ENCODE data around the gene LRRC59. TPM values are rescaled to one million over a fixed set of nuclear protein-coding genes. Genes with fewer than 3 reads are reported as not detected.
A peak's percentile ranks its signal among the peaks of the same experiment; 100 is the strongest.

The LRRC59 gene
- total RNA-seq, 1 donor from 2014 or later: 68.2 TPM

GRCh38 chr17:50381920-50382319 lies 15.4 kb downstream of the LRRC59 start:
- no peak for ATAC-seq

DNA sequence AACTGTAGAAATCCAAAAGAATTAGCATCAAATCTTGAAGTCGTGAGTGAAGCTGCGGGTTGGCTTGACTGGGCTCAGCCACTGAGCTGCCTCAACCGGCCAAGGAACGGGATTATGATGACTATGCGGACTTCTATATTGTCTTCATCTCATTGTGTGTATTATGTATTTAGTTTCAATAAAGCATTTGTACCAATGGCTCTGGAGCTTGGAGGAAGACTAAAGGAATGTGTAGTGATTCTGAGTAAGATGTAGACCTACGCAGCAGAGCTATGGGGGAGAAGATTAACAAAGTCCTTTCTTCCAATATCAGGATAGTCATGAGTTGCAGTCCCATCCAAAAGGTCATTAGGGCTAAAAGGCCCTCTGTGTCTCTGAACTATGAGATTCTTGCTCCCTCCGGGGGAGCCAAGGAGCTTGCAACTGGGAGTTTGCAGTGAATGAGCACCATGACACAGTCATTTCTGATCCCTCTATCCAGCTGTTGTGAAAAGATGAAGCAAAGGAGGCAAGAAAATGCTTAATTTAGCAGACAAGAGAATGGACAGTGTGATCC lies 16.0 kb downstream of the LRRC59 start:
- ATAC-seq: no peak

DNA sequence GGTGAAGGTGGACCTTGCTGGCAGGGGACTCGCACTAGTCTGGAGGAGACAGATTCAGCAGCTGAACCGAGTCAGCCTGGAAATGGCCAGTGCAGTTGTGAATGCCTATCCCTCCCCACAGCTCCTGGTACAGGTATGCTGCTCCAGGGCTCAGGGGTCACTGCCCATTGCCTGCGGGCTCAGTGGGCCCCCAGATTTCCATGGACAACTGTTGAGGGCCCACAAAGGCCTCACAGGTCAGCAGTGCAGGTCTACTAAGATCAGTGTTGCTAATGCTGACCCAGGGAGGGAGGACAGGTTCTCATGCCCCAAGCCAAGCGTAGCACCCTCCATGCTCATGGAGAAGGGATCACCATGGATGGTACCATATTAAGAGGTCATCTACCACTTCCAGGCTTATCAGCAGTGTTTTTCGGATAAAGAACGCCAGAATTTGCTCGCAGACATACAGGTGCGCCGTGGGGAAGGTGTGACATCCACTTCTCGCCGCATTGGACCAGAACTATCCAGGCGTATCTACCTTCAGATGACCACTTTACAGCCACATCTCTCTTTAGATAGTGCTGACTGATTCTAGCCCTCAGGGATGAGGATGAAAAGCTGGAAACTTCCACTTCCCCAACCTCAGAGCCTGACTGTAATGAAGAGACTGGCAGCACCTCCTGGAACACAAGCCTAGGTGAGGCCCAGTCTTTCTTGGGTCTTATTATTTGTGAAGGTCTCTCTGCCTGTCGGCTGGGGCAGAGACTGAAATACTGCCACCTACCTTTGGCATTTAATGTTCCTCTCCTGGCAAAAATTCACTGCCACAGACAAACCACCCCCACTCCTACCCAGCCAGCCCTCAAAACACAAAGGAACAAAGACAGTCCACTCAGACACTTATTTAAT lies 16.7 kb downstream of the LRRC59 start:
- ATAC-seq: no peak

DNA sequence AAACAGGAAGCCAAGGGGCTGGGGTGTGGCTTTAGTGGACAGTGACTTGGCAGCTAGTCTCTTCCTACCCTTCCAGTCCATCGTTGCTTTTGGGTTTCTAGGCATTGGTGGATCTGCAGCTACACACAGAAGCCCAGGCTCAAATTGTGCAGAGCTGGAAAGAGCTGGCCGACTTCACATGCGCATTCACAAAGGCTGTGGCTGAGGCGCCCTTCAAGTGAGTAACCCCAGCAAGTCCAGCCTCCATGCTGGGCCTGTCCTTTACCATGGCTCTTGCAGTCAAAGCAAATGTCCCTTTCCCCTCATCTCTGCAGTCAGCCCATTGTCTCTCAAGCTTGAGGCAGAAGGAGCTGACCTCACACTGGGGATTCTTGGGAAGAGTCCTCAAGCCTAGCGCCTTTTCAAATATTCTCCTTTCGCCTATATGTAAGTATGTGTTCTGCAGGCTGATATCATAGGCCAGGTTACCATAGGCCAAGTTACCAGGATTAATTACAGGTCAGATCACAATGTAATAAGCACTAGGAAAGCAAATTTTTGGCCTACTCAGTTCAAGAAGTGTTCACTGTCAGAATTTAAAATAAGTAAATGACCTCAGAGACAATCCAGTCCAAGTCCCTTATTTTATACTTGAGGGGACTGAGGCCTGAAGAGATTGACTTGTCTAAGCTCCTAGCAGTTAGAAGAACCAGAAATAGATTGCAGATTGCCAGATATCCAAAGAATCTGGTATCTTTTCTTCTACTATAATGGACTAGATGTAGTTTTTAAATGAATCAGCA lies 17.8 kb downstream of the LRRC59 start:
- ATAC-seq: no peak

GRCh38 chr17:50375858-50376538 lies 21.3 kb downstream of the LRRC59 start:
- no peak for ATAC-seq

GRCh38 chr17:50373705-50374104 lies 23.6 kb downstream of the LRRC59 start:
- no peak for ATAC-seq

- ATAC-seq: peak; percentile 89
These were observed 24.4 kb downstream of the LRRC59 start, which contains the start of the genes EME1 and MRPL27 for GRCh38 chr17:50372758-50373556. Gene EME1, plus strand, starts transcription at chr17:50373229. Its CDS starts 1,980 bp downstream, at chr17:50375209. Gene MRPL27, minus strand, starts transcription at chr17:50373184. Its CDS starts 14 bp downstream, at chr17:50373170.

- ATAC-seq: no peak
These were observed 25.0 kb downstream of the LRRC59 start for GRCh38 chr17:50372222-50372757.

GRCh38 chr17:50371526-50371925 lies 25.8 kb downstream of the LRRC59 start:
- no peak for ATAC-seq

DNA sequence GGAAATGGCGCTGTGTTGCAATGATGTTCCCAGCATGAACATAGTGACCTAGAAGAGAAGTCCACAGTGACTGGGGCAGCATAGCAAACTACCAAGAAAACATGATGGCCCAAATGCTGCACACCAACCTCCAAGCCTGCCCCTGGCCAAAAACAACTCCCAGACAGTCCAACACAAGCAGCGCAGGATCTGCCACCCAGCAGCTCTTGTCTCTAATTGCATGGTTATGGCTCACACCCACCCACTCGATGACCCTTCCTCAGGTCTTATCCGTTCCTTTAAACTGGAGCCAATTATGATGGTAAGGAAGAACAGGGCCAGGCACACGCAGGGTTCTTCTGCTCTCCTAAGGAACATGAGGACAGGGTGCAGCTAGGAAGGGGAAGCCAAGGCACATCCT lies 27.3 kb downstream of the LRRC59 start:
- no peak for ATAC-seq

DNA sequence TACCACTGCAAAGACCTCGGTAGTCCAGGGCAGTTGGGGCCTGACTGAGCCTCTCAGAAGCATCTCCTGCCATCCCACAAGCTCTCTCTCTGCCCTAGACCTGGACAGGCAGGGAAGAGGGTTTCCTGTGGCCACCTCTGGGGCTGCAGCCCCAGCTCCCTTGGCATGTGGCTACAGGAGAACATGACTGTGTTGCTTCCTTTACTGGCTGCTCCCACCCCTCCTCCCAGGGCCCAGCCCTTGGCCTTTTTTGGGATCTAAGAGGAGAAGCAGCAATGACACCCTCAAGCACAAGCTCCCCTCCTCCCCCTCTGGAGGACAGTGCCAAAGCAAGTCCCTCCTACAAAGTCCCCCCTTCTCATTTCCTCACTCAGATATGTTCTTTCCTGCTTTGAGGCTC lies 29.9 kb downstream of the LRRC59 start:
- ATAC-seq: no peak

GRCh38 chr17:50365649-50366393 lies 31.5 kb downstream of the LRRC59 start:
- no peak for ATAC-seq

GRCh38 chr17:50365165-50365564 lies 32.2 kb downstream of the LRRC59 start:
- ATAC-seq: no peak

GRCh38 chr17:50364715-50365114 lies 32.6 kb downstream of the LRRC59 start:
- no peak for ATAC-seq

GRCh38 chr17:50364061-50364458 lies 33.3 kb downstream of the LRRC59 start:
- no peak for ATAC-seq

DNA sequence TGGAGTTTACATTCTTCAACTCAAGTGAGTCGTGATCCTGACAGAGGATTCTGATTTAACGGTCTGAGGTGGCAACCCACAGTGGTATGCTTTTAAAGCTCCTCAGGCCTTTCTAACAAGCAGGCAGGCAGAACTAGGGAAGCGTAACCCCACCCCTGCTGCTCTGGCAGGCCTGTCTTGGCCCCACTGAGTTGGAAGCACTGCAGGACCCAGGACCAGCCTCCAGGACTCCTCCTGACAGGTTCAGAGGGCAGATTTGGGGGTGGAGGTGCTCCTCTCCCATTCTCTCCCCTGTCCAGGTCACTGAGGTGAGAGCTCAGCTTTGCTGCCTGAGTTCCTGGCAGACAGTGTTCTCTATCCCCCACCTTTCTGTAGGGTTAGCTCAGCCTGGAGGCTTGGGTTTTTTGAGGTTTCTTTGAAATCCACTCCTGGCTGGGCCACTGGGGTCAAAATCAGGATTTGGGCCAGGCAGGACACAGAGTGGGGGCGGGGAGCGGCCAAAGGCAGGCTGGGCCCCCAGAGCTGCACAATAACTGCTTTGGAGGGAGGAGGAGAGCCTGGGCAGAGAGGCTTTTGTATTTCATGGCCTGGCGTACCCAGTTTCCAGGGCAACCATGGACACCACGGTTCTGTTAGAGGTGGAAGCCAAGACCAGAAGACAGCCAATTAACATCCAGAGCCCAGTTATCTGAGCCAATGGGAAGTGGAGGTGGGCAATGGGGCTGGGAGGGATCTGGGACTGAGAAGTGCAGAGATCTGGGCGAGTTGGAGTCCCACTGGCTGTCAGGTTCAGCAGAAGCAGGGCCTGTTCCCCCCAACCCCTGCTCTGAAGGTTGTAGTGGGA lies 33.9 kb downstream of the LRRC59 start:
- peak; percentile 3 for ATAC-seq

DNA sequence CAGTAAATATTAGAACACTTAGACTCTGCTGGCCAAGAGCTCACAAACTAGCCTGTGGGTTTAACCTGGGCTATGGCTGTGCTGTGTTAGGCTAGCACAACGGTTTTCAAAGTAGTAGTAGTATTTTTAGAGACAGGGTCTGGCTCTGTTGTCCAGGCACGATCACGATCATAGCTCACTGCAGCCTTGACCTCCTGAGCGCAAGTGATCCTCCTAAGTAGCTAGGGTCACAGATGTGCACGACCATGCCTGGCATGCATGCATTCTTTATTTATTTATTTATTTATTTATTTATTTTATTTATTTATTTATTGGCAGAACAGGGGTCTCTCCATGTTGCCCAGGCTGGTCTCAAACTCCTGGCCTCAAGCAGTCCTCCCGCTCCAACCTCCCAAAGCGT lies 34.7 kb downstream of the LRRC59 start:
- no peak for ATAC-seq

GRCh38 chr17:50361561-50362480 lies 35.5 kb downstream of the LRRC59 start:
- ATAC-seq: peak; percentile 56

Data from esophagus mucosa (tissue), 1 donor.